IMR-90 (cell line): ENCODE data around the gene MACF1. TPM values are rescaled to one million over a fixed set of nuclear protein-coding genes. Genes with fewer than 3 reads are reported as not detected.

Experiments used
- ATAC-seq: fragments of 200-7000 bp; cut with Tn5 transposase; 2 replicates; pipeline ENCODE4 v1.9.1; 2020; ENCODE audit warnings: low read depth, mild to moderate bottlenecking, moderate library complexity
- BruUV-seq: library from RNA; stranded (reverse); fragments of 400-500 nt; replicated peaks from 2 replicates; lab custom pipeline; 2021; lab: Mats Ljungman, UMichigan
- CTCF ChIA-PET: fragments of 300-600 bp; formaldehyde crosslinking; extraction: SDS; loops from one replicate; lab custom pipeline; 2021; ENCODE audit warnings: antibody characterized with exemption; lab: Yijun Ruan, JAX
- POLR2A ChIA-PET: fragments of 300-600 bp; sonication (Branson Sonifier 250); formaldehyde crosslinking; loops from one replicate; lab custom pipeline; 2022; ENCODE audit warnings: antibody characterized with exemption; ENCODE audit not compliant: unreplicated experiment; lab: Charles Lee
- DNase-seq: peaks from one replicate; pipeline ENCODE4 v3.0.0; 2013
- H2AFZ ChIP-seq: replicated peaks from 2 replicates; pipeline ENCODE3; 2013; ENCODE audit warnings: low read length, mild to moderate bottlenecking; ENCODE audit not compliant: poor library complexity
- H2AK5ac ChIP-seq: 2 replicates; pipeline ENCODE4 v1.6.1; 2013; ENCODE audit warnings: low read depth, low read length, inconsistent platforms
- H2AK9ac ChIP-seq: replicated peaks from 2 replicates; pipeline ENCODE3; 2013; ENCODE audit warnings: mild to moderate bottlenecking, low read depth, low read length, moderate library complexity; ENCODE audit not compliant: poor library complexity
- H2BK120ac ChIP-seq: 2 replicates; pipeline ENCODE4 v1.6.1; 2013; ENCODE audit warnings: low read depth, low read length, inconsistent platforms
- H2BK15ac ChIP-seq: 3 replicates; pipeline ENCODE4 v1.6.1; 2013; ENCODE audit warnings: low read depth, low read length, inconsistent platforms
- H2BK20ac ChIP-seq: 2 replicates; pipeline ENCODE4 v1.6.1; 2013; ENCODE audit warnings: low read depth, mild to moderate bottlenecking, inconsistent platforms, low read length, moderate library complexity
- H2BK5ac ChIP-seq: 2 replicates; pipeline ENCODE4 v1.6.1; 2013; ENCODE audit warnings: mild to moderate bottlenecking, low read depth, low read length, inconsistent platforms; ENCODE audit not compliant: poor library complexity, severe bottlenecking
- H3K14ac ChIP-seq: replicated peaks from 2 replicates; pipeline ENCODE4 v1.6.1; 2013; ENCODE audit warnings: low read depth, low read length, inconsistent platforms
- H3K18ac ChIP-seq: 2 replicates; pipeline ENCODE4 v1.6.1; 2013; ENCODE audit warnings: low read depth, low read length, control low read depth
- H3K23ac ChIP-seq: 2 replicates; pipeline ENCODE4 v1.6.1; 2013; ENCODE audit warnings: low read depth, low read length, inconsistent platforms
- H3K27ac ChIP-seq: 2 replicates; pipeline ENCODE4 v1.5.1; 2013; ENCODE audit warnings: mild to moderate bottlenecking, control low read depth, low read length; ENCODE audit not compliant: insufficient read depth
- H3K27me3 ChIP-seq: 2 replicates; pipeline ENCODE4 v1.6.1; 2013; ENCODE audit warnings: low read length; ENCODE audit not compliant: control insufficient read depth, insufficient read depth
- H3K36me3 ChIP-seq: 2 replicates; pipeline ENCODE4 v1.6.1; 2013; ENCODE audit warnings: low read length, mixed read lengths; ENCODE audit not compliant: control insufficient read depth, insufficient read depth
- H3K4ac ChIP-seq: 2 replicates; pipeline ENCODE4 v1.6.1; 2013; ENCODE audit warnings: low read depth, low read length, inconsistent platforms
- H3K4me1 ChIP-seq: 2 replicates; pipeline ENCODE4 v1.6.1; 2013; ENCODE audit warnings: low read length, mixed read lengths; ENCODE audit not compliant: control insufficient read depth, insufficient read depth
- H3K4me2 ChIP-seq: 2 replicates; pipeline ENCODE4 v1.6.1; 2013; ENCODE audit warnings: low read depth, mild to moderate bottlenecking, control low read depth, low read length, moderate library complexity
- H3K4me3 ChIP-seq: 2 replicates; pipeline ENCODE4 v1.5.1; 2013; ENCODE audit warnings: low read depth, mild to moderate bottlenecking, control low read depth, low read length, moderate library complexity; ENCODE audit not compliant: insufficient read depth
- H3K56ac ChIP-seq: 2 replicates; pipeline ENCODE4 v1.6.1; 2013; ENCODE audit warnings: low read length, inconsistent platforms; ENCODE audit not compliant: insufficient read depth; ENCODE audit errors: extremely low read depth
- H3K79me1 ChIP-seq, 2 experiments: 2 replicates each; pipeline ENCODE4 v1.6.1; 2013; ENCODE audit warnings: low read length in 2 of 2, inconsistent platforms in 1 of 2, low read depth in 1 of 2
- H3K9ac ChIP-seq: 2 replicates; pipeline ENCODE4 v1.6.1; 2013; ENCODE audit warnings: low read depth, low read length, control low read depth
- H3K9me1 ChIP-seq: 2 replicates; pipeline ENCODE4 v1.6.1; 2013; ENCODE audit warnings: low read length, inconsistent platforms; ENCODE audit not compliant: insufficient read depth
- H3K9me3 ChIP-seq: 2 replicates; pipeline ENCODE4 v1.6.1; 2013; ENCODE audit warnings: low read length; ENCODE audit not compliant: control insufficient read depth, insufficient read depth
- H4K20me1 ChIP-seq: 2 replicates; pipeline ENCODE4 v1.6.1; 2013; ENCODE audit warnings: low read length, inconsistent platforms; ENCODE audit not compliant: insufficient read depth
- H4K5ac ChIP-seq: 2 replicates; pipeline ENCODE4 v1.6.1; 2013; ENCODE audit warnings: mild to moderate bottlenecking, low read depth, low read length, control low read depth
- H4K8ac ChIP-seq, 2 experiments: 2 replicates each; pipeline ENCODE4 v1.6.1; 2013; ENCODE audit warnings: low read depth in 2 of 2, low read length in 2 of 2, control low read depth in 1 of 2, inconsistent platforms in 1 of 2
- H4K91ac ChIP-seq: 2 replicates; pipeline ENCODE4 v1.6.1; 2013; ENCODE audit warnings: low read depth, low read length, inconsistent platforms; ENCODE audit not compliant: insufficient read depth
- BHLHE40 ChIP-seq: fragments of 150-350 bp; IDR thresholded peaks from 2 replicates; pipeline ENCODE4 v1.6.1; 2016; ENCODE audit warnings: mild to moderate bottlenecking, low read depth, low read length
- CEBPB ChIP-seq: IDR thresholded peaks from 2 replicates; pipeline ENCODE4 v1.6.1; 2012; ENCODE audit warnings: low read depth, low read length, improper control_type of control experiment
- CHD1 ChIP-seq: IDR thresholded peaks from 2 replicates; pipeline ENCODE4 v1.6.1; 2012; ENCODE audit warnings: low read depth, low read length, improper control_type of control experiment
- FOS ChIP-seq: fragments of 150-350 bp; IDR thresholded peaks from 2 replicates; pipeline ENCODE4 v1.6.1; 2016; ENCODE audit warnings: low read depth, low read length
- MAFK ChIP-seq: IDR thresholded peaks from 2 replicates; pipeline ENCODE4 v1.6.1; 2012; ENCODE audit warnings: low read depth, low read length, improper control_type of control experiment
- MAZ ChIP-seq: IDR thresholded peaks from 2 replicates; pipeline ENCODE4 v1.6.1; 2012; ENCODE audit warnings: low read depth, mild to moderate bottlenecking, low read length, improper control_type of control experiment, moderate library complexity, borderline replicate concordance
- MXI1 ChIP-seq: IDR thresholded peaks from 2 replicates; pipeline ENCODE4 v1.6.1; 2012; ENCODE audit warnings: low read depth, mild to moderate bottlenecking, low read length, moderate library complexity, borderline replicate concordance
- NFE2L2 ChIP-seq: fragments of 150-350 bp; IDR thresholded peaks from 2 replicates; pipeline ENCODE4 v1.6.1; 2016; ENCODE audit warnings: low read depth, mild to moderate bottlenecking, low read length
- POLR2A ChIP-seq: IDR thresholded peaks from 2 replicates; pipeline ENCODE4 v1.6.1; 2012; ENCODE audit warnings: mild to moderate bottlenecking, low read depth, low read length
- RAD21 ChIP-seq: IDR thresholded peaks from 2 replicates; pipeline ENCODE4 v1.6.1; 2012; ENCODE audit warnings: low read length, improper control_type of control experiment
- RCOR1 ChIP-seq: IDR thresholded peaks from 2 replicates; pipeline ENCODE4 v1.6.1; 2012; ENCODE audit warnings: mild to moderate bottlenecking, low read length, improper control_type of control experiment; ENCODE audit not compliant: insufficient replicate concordance
- RFX5 ChIP-seq: IDR thresholded peaks from 2 replicates; pipeline ENCODE4 v1.8.0; 2012; ENCODE audit warnings: low read depth, mild to moderate bottlenecking, low read length, moderate library complexity
- SMC3 ChIP-seq: fragments of 150-350 bp; IDR thresholded peaks from 2 replicates; pipeline ENCODE4 v1.6.1; 2016; ENCODE audit warnings: low read depth, mild to moderate bottlenecking, antibody characterized with exemption, low read length, moderate library complexity
- WGBS, 2 experiments: methylation state at CpG; one replicate each; pipeline versions ENCODE4 v1.1.5 to v1.1.7; 2013; ENCODE audit warnings: missing lambda C conversion rate in 2 of 2; ENCODE audit not compliant: insufficient read length in 1 of 2; ENCODE audit errors: extremely low coverage in 2 of 2; 5-methylcytosine and 5-hydroxymethylcytosine counted together
- dilution Hi-C: fragments of 300-500 bp; cut with HindIII; formaldehyde crosslinking; loops from one replicate; pipeline ENCODE4 v1.14.3; 2018; ENCODE audit warnings: low sequenced_read_pairs; ENCODE audit not compliant: unreplicated experiment
- in situ Hi-C: fragments of 300-500 bp; cut with MboI; formaldehyde crosslinking; loops from 3 replicates; pipeline ENCODE4 v1.14.3; 2019; ENCODE audit warnings: low sequenced_read_pairs, inconsistent platforms, mixed read lengths
- intact Hi-C: fragments of 100-400 bp; cut with micrococcal nuclease; formaldehyde crosslinking; loops from 2 replicates; pipeline ENCODE4 v1.10.0; 2022
- polyA plus RNA-seq, 3 experiments: library from polyadenylated mRNA; depleted of rRNA; stranded (reverse); fragments of >200 nt; gene quantifications; 2 replicates each; pipeline ENCODE4 v1.2.3, GENCODE V29; 2012; ENCODE audit warnings: low replicate concordance in 1 of 3
- total RNA-seq: library from RNA; depleted of rRNA; stranded (reverse); fragments of >200 nt; gene quantifications from 2 replicates; pipeline ENCODE4 v1.2.3, GENCODE V29; 2012
- TF ChIP-seq, protein P1 (sequence below): fragments of 150-350 bp; IDR thresholded peaks from 2 replicates; pipeline ENCODE4 v1.6.1; 2016; ENCODE audit warnings: low read depth, mild to moderate bottlenecking, low read length, moderate library complexity, borderline replicate concordance
- TF ChIP-seq, protein P2 (sequence below): conservative IDR thresholded peaks from 2 replicates; pipeline ENCODE4 v1.5.1; 2012; ENCODE audit warnings: mild to moderate bottlenecking, low read depth, low read length, improper control_type of control experiment
- TF ChIP-seq, protein P3 (sequence below): fragments of 150-350 bp; IDR thresholded peaks from 2 replicates; pipeline ENCODE4 v1.6.1; 2017; ENCODE audit warnings: mild to moderate bottlenecking, antibody characterized with exemption, low read length, low read depth

Gene MACF1
- total and polyA plus RNA-seq, 2 of the 4 experiments (the other 2 are of a cell fraction), result 67.6 to 369 TPM

DNA sequence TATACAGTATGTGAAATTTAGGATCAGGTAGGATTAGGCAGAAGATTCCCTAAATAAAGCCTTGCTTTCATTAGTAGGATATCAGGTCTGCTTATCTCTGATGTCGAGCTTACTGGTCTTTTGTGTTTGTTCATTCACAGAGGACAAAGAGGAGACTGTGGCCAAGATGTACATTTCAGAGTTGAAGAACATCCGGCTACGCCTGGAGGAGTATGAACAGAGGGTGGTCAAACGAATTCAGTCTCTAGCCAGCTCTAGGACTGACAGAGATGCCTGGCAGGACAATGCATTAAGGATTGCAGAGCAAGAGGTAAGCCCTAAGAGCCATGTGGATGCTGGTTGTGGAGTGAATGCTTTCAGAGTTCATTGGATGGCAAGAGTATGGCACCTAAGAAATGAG, 106.2 kb downstream of the MACF1 start:
- in situ Hi-C loops, result no loop called here
- Histone ChIP-seq H3K14ac (no peak overlapping the region), H2AFZ (no peak overlapping the region), H2BK20ac (no peak overlapping the region), H3K18ac (no peak overlapping the region), H2AK5ac (no peak overlapping the region), H3K79me1 (peaks cover 3 to 15% of the 10 kb centered on the region in 2 experiments; a peak in 3 of 4 replicates), H3K4me3 (no peak overlapping the region), H2BK5ac (no peak overlapping the region), H3K4ac (no peak overlapping the region), H4K5ac (no peak overlapping the region; the same call in 1 of the 2 replicates), H3K23ac (no peak overlapping the region), H3K9me3 (no peaks in the 10 kb centered on the region), H3K4me1 (no peaks in the 10 kb centered on the region), H3K9me1 (no peaks in the 10 kb centered on the region), H4K91ac (no peak overlapping the region), H4K20me1 (no peaks in the 10 kb centered on the region), H3K36me3 (peaks cover 28% of the 10 kb centered on the region), H3K27me3 (no peaks in the 10 kb centered on the region), H4K8ac (no peak overlapping the region), H3K9ac (no peak overlapping the region), H3K56ac (no peak overlapping the region), H2BK120ac (no peak overlapping the region), H2BK15ac (no peak overlapping the region), H3K27ac (no peak overlapping the region), H3K4me2 (no peak overlapping the region), H2AK9ac (no peak overlapping the region)
- intact Hi-C loops, result no loop called here
- TF ChIP-seq, protein P1, sequence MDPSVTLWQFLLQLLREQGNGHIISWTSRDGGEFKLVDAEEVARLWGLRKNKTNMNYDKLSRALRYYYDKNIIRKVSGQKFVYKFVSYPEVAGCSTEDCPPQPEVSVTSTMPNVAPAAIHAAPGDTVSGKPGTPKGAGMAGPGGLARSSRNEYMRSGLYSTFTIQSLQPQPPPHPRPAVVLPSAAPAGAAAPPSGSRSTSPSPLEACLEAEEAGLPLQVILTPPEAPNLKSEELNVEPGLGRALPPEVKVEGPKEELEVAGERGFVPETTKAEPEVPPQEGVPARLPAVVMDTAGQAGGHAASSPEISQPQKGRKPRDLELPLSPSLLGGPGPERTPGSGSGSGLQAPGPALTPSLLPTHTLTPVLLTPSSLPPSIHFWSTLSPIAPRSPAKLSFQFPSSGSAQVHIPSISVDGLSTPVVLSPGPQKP, result no peak
- TF ChIP-seq, protein P2, sequence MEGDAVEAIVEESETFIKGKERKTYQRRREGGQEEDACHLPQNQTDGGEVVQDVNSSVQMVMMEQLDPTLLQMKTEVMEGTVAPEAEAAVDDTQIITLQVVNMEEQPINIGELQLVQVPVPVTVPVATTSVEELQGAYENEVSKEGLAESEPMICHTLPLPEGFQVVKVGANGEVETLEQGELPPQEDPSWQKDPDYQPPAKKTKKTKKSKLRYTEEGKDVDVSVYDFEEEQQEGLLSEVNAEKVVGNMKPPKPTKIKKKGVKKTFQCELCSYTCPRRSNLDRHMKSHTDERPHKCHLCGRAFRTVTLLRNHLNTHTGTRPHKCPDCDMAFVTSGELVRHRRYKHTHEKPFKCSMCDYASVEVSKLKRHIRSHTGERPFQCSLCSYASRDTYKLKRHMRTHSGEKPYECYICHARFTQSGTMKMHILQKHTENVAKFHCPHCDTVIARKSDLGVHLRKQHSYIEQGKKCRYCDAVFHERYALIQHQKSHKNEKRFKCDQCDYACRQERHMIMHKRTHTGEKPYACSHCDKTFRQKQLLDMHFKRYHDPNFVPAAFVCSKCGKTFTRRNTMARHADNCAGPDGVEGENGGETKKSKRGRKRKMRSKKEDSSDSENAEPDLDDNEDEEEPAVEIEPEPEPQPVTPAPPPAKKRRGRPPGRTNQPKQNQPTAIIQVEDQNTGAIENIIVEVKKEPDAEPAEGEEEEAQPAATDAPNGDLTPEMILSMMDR, result no peak
- TF ChIP-seq NFE2L2 (no peak), CEBPB (no peak), FOS (no peak), MAFK (no peak), CHD1 (no peak), MAZ (no peak), BHLHE40 (no peak), RAD21 (no peak), MXI1 (no peak), RCOR1 (no peak), RFX5 (no peak), POLR2A (no peak), SMC3 (no peak)
- TF ChIP-seq, protein P3, sequence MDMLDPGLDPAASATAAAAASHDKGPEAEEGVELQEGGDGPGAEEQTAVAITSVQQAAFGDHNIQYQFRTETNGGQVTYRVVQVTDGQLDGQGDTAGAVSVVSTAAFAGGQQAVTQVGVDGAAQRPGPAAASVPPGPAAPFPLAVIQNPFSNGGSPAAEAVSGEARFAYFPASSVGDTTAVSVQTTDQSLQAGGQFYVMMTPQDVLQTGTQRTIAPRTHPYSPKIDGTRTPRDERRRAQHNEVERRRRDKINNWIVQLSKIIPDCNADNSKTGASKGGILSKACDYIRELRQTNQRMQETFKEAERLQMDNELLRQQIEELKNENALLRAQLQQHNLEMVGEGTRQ, result no peak
- ChIA-PET POLR2A (no interaction called here), CTCF (interaction anchor here (0.7 kb wide), 1 partner anchor 663 kb away, joined by 3 read pairs; no protein-coding TSS in a partner anchor)
- BruUV-seq, result no TSS peak
- dilution Hi-C loops, result no loop called here
- 80% methylated on average over 2 of the region's 4 CpGs; no CpG with 5 or more reads in 1 of the 2 experiments for WGBS, 2 experiments
- ATAC-seq, result no peak
- no peak for DNase-seq
